Measurements from ENCODE around the gene PNPO.

PNPO gene

GRCh38 chr17:47949946-47950345 lies 8.6 kb downstream of the PNPO start:
- H3K9me3 ChIP-seq (ENCODE audit: insufficient read depth, low read length, severe bottlenecking): no peaks in the 10 kb centered on the region
- H3K36me3 ChIP-seq (ENCODE audit: insufficient read depth, low read length): peaks cover 29% of the 10 kb centered on the region
- H3K79me2 ChIP-seq (ENCODE audit: insufficient read depth, low read length): no peaks in the 10 kb centered on the region
- H3K4me2 ChIP-seq (ENCODE audit: insufficient read depth, low read length): no peak overlapping the region
- H3K27me3 ChIP-seq (ENCODE audit: insufficient read depth, low read length, poor library complexity): no peaks in the 10 kb centered on the region
- no peak overlapping the region for H3K4me3 ChIP-seq (ENCODE audit: low read depth in 1 of 2, low read length in 2 of 2)
- peaks cover 10% of the 10 kb centered on the region; the same call in 1 of the 2 replicates for H3K4me1 ChIP-seq (ENCODE audit: insufficient read depth, low read length)
- no peak overlapping the region for H3K27ac ChIP-seq (ENCODE audit: low read length)
- ATAC-seq (ENCODE audit: insufficient read depth, low read depth): no peak
- TF ChIP-seq CTCF (IDR thresholded peaks at IDR 0.05; ENCODE audit: borderline replicate concordance, extremely low read depth, low read length, poor library complexity, severe bottlenecking) (no peak), EZH2 (IDR thresholded peaks at IDR 0.05; ENCODE audit: borderline replicate concordance, low read depth, low read length, severe bottlenecking) (no peak)
- no peak overlapping the region for H3K9ac ChIP-seq (ENCODE audit: low read depth, low read length)
- no peak for DNase-seq
- no peaks in the 10 kb centered on the region for H4K20me1 ChIP-seq (ENCODE audit: insufficient read depth, low read length)
- no peak overlapping the region for H2AFZ ChIP-seq (ENCODE audit: low read depth, low read length)

- Histone ChIP-seq H3K9ac (ENCODE audit: low read depth, low read length) (no peak overlapping the region), H3K27ac (ENCODE audit: low read length) (no peak overlapping the region), H4K20me1 (ENCODE audit: insufficient read depth, low read length) (no peaks in the 10 kb centered on the region), H3K4me2 (ENCODE audit: insufficient read depth, low read length) (no peak overlapping the region), H3K9me3 (ENCODE audit: insufficient read depth, low read length, severe bottlenecking) (no peaks in the 10 kb centered on the region), H3K4me3 (ENCODE audit: low read depth in 1 of 2, low read length in 2 of 2) (no peak overlapping the region), H3K27me3 (ENCODE audit: insufficient read depth, low read length, poor library complexity) (no peaks in the 10 kb centered on the region), H3K4me1 (ENCODE audit: insufficient read depth, low read length) (peaks cover 10% of the 10 kb centered on the region; the same call in 1 of the 2 replicates), H3K36me3 (ENCODE audit: insufficient read depth, low read length) (peaks cover 24% of the 10 kb centered on the region), H3K79me2 (ENCODE audit: insufficient read depth, low read length) (no peaks in the 10 kb centered on the region), H2AFZ (ENCODE audit: low read depth, low read length) (no peak overlapping the region)
- no peak for TF ChIP-seq CTCF (IDR thresholded peaks at IDR 0.05; ENCODE audit: borderline replicate concordance, extremely low read depth, low read length, poor library complexity, severe bottlenecking)
- no peak for TF ChIP-seq EZH2 (IDR thresholded peaks at IDR 0.05; ENCODE audit: borderline replicate concordance, low read depth, low read length, severe bottlenecking)
- no peak for ATAC-seq (ENCODE audit: insufficient read depth, low read depth)
- DNase-seq: no peak
These were observed 9.1 kb downstream of the PNPO start for GRCh38 chr17:47950448-47950847.

GRCh38 chr17:47952171-47953021 lies 11.0 kb downstream of the PNPO start:
- Histone ChIP-seq H3K4me1 (ENCODE audit: insufficient read depth, low read length) (peaks cover 10% of the 10 kb centered on the region; the same call in 1 of the 2 replicates), H4K20me1 (ENCODE audit: insufficient read depth, low read length) (no peaks in the 10 kb centered on the region), H3K9me3 (ENCODE audit: insufficient read depth, low read length, severe bottlenecking) (no peaks in the 10 kb centered on the region), H2AFZ (ENCODE audit: low read depth, low read length) (no peak overlapping the region), H3K4me2 (ENCODE audit: insufficient read depth, low read length) (no peak overlapping the region), H3K9ac (ENCODE audit: low read depth, low read length) (no peak overlapping the region), H3K27ac (ENCODE audit: low read length) (no peak overlapping the region), H3K79me2 (ENCODE audit: insufficient read depth, low read length) (no peaks in the 10 kb centered on the region), H3K27me3 (ENCODE audit: insufficient read depth, low read length, poor library complexity) (no peaks in the 10 kb centered on the region), H3K4me3 (ENCODE audit: low read depth in 1 of 2, low read length in 2 of 2) (no peak overlapping the region), H3K36me3 (ENCODE audit: insufficient read depth, low read length) (peaks cover 8% of the 10 kb centered on the region)
- ATAC-seq (ENCODE audit: insufficient read depth, low read depth) (no peak), DNase-seq (no peak)
- TF ChIP-seq EZH2 (IDR thresholded peaks at IDR 0.05; ENCODE audit: borderline replicate concordance, low read depth, low read length, severe bottlenecking) (no peak), CTCF (IDR thresholded peaks at IDR 0.05; ENCODE audit: borderline replicate concordance, extremely low read depth, low read length, poor library complexity, severe bottlenecking) (no peak)
